Adrenal gland (tissue), 12 donors: ENCODE results near the gene CEP162. TPM values are rescaled to one million over a fixed set of nuclear protein-coding genes. Genes with fewer than 3 reads are reported as not detected.
"Not testable (repeated sequence)": the region's sequence is repeated elsewhere in the genome, so short reads cannot be mapped to it uniquely, and the experiment has no call there.

ENCODE experiments used
- DNase-seq, 7 donors: peaks; one replicate each; pipeline ENCODE4 v3.0.0-alpha.2; 2019 to 2020
- H3K27ac ChIP-seq, 5 donors: fragments of 200-600 bp; sonication (generic) in 4 of 5; 1 replicate in 3 of 5; 2 replicates in 2 of 5; pipeline versions ENCODE4 v1.5.1 to v1.8.0; 2016 to 2020; ENCODE audit warnings: mild to moderate bottlenecking in 1 of 5
- H3K27me3 ChIP-seq: fragments of 200-600 bp; 2 replicates; pipeline ENCODE4 v1.8.0; 2021
- H3K36me3 ChIP-seq, 2 donors: fragments of 200-600 bp; replicated peaks in 1 of 2; 1 replicate in 1 of 2; 2 replicates in 1 of 2; pipeline versions ENCODE4 v1.5.1 to v1.8.0; 2018 to 2022
- H3K4me1 ChIP-seq, 2 donors: fragments of 200-600 bp; replicated peaks in 1 of 2; 1 replicate in 1 of 2; 2 replicates in 1 of 2; pipeline versions ENCODE4 v1.5.1 to v1.8.0; 2018 to 2021
- H3K4me3 ChIP-seq, 4 donors: fragments of 200-600 bp; sonication (generic) in 3 of 4; one replicate each; pipeline ENCODE4 v1.5.1; 2016 to 2018
- H3K9me3 ChIP-seq, 3 donors: fragments of 200-600 bp; sonication (generic) in 1 of 3; replicated peaks in 1 of 3; 1 replicate in 2 of 3; 2 replicates in 1 of 3; pipeline versions ENCODE4 v1.5.1 to v1.8.0; 2016 to 2021
- CTCF ChIP-seq, 6 experiments: fragments of 450-650 bp in 4 of 6; fragments of 200-600 bp in 2 of 6; sonication (generic) in 1 of 6; IDR thresholded peaks; 1 replicate in 5 of 6; 2 replicates in 1 of 6; pipeline versions ENCODE4 v1.5.1 to v1.8.0; 2016 to 2021; ENCODE audit warnings: antibody characterized with exemption in 6 of 6, mild to moderate bottlenecking in 2 of 6, moderate library complexity in 1 of 6
- POLR2A ChIP-seq, 2 donors: fragments of 450-650 bp; IDR thresholded peaks; one replicate each; pipeline ENCODE4 v1.6.1; 2017; ENCODE audit warnings: antibody characterized with exemption in 2 of 2, mild to moderate bottlenecking in 2 of 2, moderate library complexity in 1 of 2
- WGBS, 4 donors: extraction: QIAGEN DNeasy Blood & Tissue Kit in 2 of 4; methylation state at CpG; one replicate each; pipeline versions ENCODE4 v1.1.5 to v1.1.7; 2013 to 2017; 5-methylcytosine and 5-hydroxymethylcytosine counted together
- intact Hi-C, 2 donors: fragments of 100-400 bp; cut with DNase I; formaldehyde crosslinking; loops; one replicate each; pipeline versions ENCODE4 v1.14.1 to v1.15.0; 2022 to 2023
- polyA plus RNA-seq, 3 donors: library from polyadenylated mRNA; stranded (reverse); fragments of 200-250 nt in 2 of 3; fragments of 350-450 nt in 1 of 3; fragmentation: Illumina TruSeq in 1 of 3; extraction: RNeasy Lipid Tissue Mini Kit (QIAGEN cat#74804) in 1 of 3; gene quantifications; one replicate each; pipeline ENCODE4 v1.2.3, GENCODE V29; 2013 to 2014
- total RNA-seq, 9 donors: library from RNA; depleted of rRNA in 4 of 9; stranded (reverse); fragments of >200 nt in 4 of 9; fragments of 120-200 nt in 1 of 9; fragmentation: NEBNext Ultra II Directional in 1 of 9; extraction: Animal tissue kit (Norgen Biotek cat#: 25700) in 1 of 9; gene quantifications; one replicate each; pipeline versions ENCODE4 v1.1.0 to v1.2.4, GENCODE V29; 2013 to 2023
- donor health status: healthy with polysubstance abuse.
- donor health status: Bipolar disorder and iron deficiency.
- donor health status: DM: yes; HTN: yes; CAD: no.
- donor health status: DM: no; HTN: no; CAD: no.
- donor health status: DM: no; HTN: no; CAD: no.
- donor health status: DM: yes; HTN: yes; CAD: no.

The CEP162 gene
- total and polyA plus RNA-seq, 12 donors, result 3.2 to 15.5 (median 6.3) TPM

- H3K4me3 ChIP-seq, result no peak overlapping the region
- no peaks in the 10 kb centered on the region for H3K9me3 ChIP-seq
- TF ChIP-seq CTCF (IDR thresholded peaks at IDR 0.05) (peak; percentile 32 to 67 (median 56)), POLR2A (IDR thresholded peaks at IDR 0.05) (no peak)
- no peaks in the 10 kb centered on the region for H3K36me3 ChIP-seq
- no peak for DNase-seq
- no peak overlapping the region for H3K27ac ChIP-seq
- no peaks in the 10 kb centered on the region for H3K4me1 ChIP-seq
- 73 to 80% (median 75%) methylated on average over 3 of the region's 3 CpGs for WGBS, 4 donors
- H3K27me3 ChIP-seq, result no peaks in the 10 kb centered on the region
- intact Hi-C loops, result loop anchor here (5.0 to 10.0 kb wide), 2 partner anchors 336 to 339 kb away; no protein-coding TSS in a partner anchor
Measured at GRCh38 chr6:84220809-84221409, 6.5 kb downstream of the CEP162 start.

GRCh38 chr6:84218091-84218490 is 9.4 kb downstream of the CEP162 start:
- TF ChIP-seq CTCF (IDR thresholded peaks at IDR 0.05) (no peak), POLR2A (IDR thresholded peaks at IDR 0.05) (no peak)
- 72 to 88% (median 83%) methylated on average over 3 of the region's 3 CpGs for WGBS, 4 donors
- no peaks in the 10 kb centered on the region for H3K4me1 ChIP-seq
- no peaks in the 10 kb centered on the region for H3K9me3 ChIP-seq
- intact Hi-C loops, result loop anchor here in 1 of 2 donors (10.0 kb wide), 1 partner anchor 603 kb away; no protein-coding TSS in a partner anchor
- H3K36me3 ChIP-seq, result no peaks in the 10 kb centered on the region
- H3K27ac ChIP-seq, result no peak overlapping the region
- no peaks in the 10 kb centered on the region for H3K27me3 ChIP-seq
- no peak overlapping the region for H3K4me3 ChIP-seq
- no peak for DNase-seq

GRCh38 chr6:84213217-84213616 is 14.2 kb downstream of the CEP162 start:
- WGBS, 4 donors, result 89 to 93% (median 90%) methylated on average over 1 of the region's 1 CpG

GRCh38 chr6:84204011-84204410 is 23.4 kb downstream of the CEP162 start:
- Histone ChIP-seq H3K4me1 (no peaks in the 10 kb centered on the region), H3K27ac (no peak overlapping the region), H3K36me3 (peaks cover 0 to 2% of the 10 kb centered on the region in 2 donors), H3K9me3 (no peaks in the 10 kb centered on the region), H3K4me3 (no peak overlapping the region), H3K27me3 (no peaks in the 10 kb centered on the region)
- intact Hi-C loops, result no loop called here
- TF ChIP-seq POLR2A (IDR thresholded peaks at IDR 0.05) (no peak), CTCF (IDR thresholded peaks at IDR 0.05) (no peak)
- no peak for DNase-seq
- 84 to 93% (median 89%) methylated on average over 3 of the region's 3 CpGs for WGBS, 4 donors

More at GRCh38 chr6:84213217-84213616, 14.2 kb downstream of the CEP162 start:
- H3K27ac ChIP-seq, result no peak overlapping the region
- no peak for TF ChIP-seq POLR2A (IDR thresholded peaks at IDR 0.05)
- no peak for TF ChIP-seq CTCF (IDR thresholded peaks at IDR 0.05)
- no peaks in the 10 kb centered on the region for H3K27me3 ChIP-seq
- no peaks in the 10 kb centered on the region for H3K9me3 ChIP-seq
- no peak overlapping the region for H3K4me3 ChIP-seq
- intact Hi-C loops, result loop anchor here in 1 of 2 donors (10.0 kb wide), 1 partner anchor 598 kb away; no protein-coding TSS in a partner anchor
- H3K4me1 ChIP-seq, result no peaks in the 10 kb centered on the region
- no peaks in the 10 kb centered on the region for H3K36me3 ChIP-seq
- DNase-seq, result no peak

- H3K4me1 ChIP-seq, H3K27me3 ChIP-seq, DNase-seq, intact Hi-C loops, H3K27ac ChIP-seq, H3K9me3 ChIP-seq, H3K36me3 ChIP-seq, H3K4me3 ChIP-seq: not testable (repeated sequence)
- 92 to 98% (median 94%) methylated on average over 6 of the region's 6 CpGs for WGBS, 4 donors
Measured at GRCh38 chr6:84199987-84200386, 27.5 kb downstream of the CEP162 start.
